T-helper 17 cell (primary cell): ENCODE measurements around the gene ELOVL1. TPM values are rescaled to one million over a fixed set of nuclear protein-coding genes. Genes with fewer than 3 reads are reported as not detected.
"Not testable (repeated sequence)": the region's sequence is repeated elsewhere in the genome, so short reads cannot be mapped to it uniquely, and the experiment has no call there.

Experiments
- ATAC-seq: fragments of 150-1000 bp; cut with Tn5 transposase; 2 replicates; pipeline ENCODE4 v1.10.0; 2021; ENCODE audit warnings: mild to moderate bottlenecking, moderate library complexity
- DNase-seq, 3 donors: peaks; one replicate each; pipeline versions ENCODE4 v3.0.0 to v3.0.0-alpha.2; 2020 to 2021
- H3K9me3 ChIP-seq: one replicate; pipeline ENCODE4 v1.7.0; 2013; ENCODE audit warnings: low read length, mild to moderate bottlenecking; ENCODE audit not compliant: control insufficient read depth, poor library complexity, severe bottlenecking
- H3K27ac Mint-ChIP-seq: one replicate; pipeline ENCODE4 v1.8.0; 2022; ENCODE audit warnings: mild to moderate bottlenecking, moderate library complexity, mixed read lengths
- H3K27me3 Mint-ChIP-seq: one replicate; pipeline ENCODE4 v1.8.0; 2022; ENCODE audit warnings: mixed read lengths
- H3K36me3 Mint-ChIP-seq: one replicate; pipeline ENCODE4 v1.8.0; 2022; ENCODE audit warnings: low read depth, mixed read lengths
- H3K4me1 Mint-ChIP-seq: one replicate; pipeline ENCODE4 v1.8.0; 2022; ENCODE audit warnings: mild to moderate bottlenecking, mixed read lengths
- H3K4me3 Mint-ChIP-seq: one replicate; pipeline ENCODE4 v1.8.0; 2022; ENCODE audit warnings: mild to moderate bottlenecking, moderate library complexity, mixed read lengths
- total RNA-seq, 4 donors: library from RNA in 2 of 4; stranded (reverse) in 2 of 4; gene quantifications; one replicate each; pipeline ENCODE4 v1.2.3 and lab custom pipeline; 2022 to 2026

The ELOVL1 gene
- total RNA-seq (10 to 100 TPM; 32.3 to 36.9 TPM), total RNA-seq (lab: John Stamatoyannopoulos, UW) (27.3 to 68.0 reads per million in 2 donors)

DNA sequence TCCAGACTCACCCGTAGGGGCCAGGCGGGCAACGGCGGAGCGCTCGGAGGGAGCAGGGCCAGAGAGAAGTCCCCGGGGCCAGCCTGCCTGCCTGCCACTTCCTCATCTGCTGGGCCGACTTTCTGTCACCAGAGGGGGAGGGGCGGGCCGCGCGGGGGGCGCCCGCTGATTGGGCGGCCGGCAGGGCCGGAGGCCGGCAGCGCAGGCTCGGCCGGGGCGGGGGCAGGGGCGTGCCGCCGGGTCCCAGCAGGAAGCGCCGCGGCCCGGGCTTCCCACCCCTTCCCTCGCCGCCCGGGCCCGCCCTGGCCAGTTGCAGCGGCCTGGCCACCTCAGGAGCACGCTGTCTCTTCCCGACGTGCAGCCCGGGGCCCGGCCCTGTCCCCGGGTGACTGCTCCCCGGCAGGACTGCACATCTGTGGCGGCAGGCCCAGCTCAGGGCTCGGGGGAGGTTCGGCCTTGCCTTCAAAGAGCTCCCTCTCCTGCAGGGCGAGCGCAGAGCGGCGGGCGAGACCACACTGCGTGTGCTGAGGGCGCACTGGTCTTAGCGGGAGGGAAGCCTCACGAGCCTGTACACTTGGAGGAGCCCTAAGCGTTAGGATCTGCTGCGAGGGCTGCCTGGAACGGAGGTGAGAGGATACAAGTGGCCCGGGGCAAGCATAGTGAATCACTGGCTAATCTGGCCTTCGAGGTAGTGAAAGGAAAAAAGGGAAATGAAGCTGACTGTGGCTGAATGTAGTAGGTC is at the start of gene ELOVL1:
ELOVL1 (minus strand) TSS at position 108 of the 742 bp plus-strand sequence. CDS start 2,402 bp downstream, outside the sequence.
- no peaks in the 10 kb centered on the region for H3K27me3 Mint-ChIP-seq
- H3K9me3 ChIP-seq: no peaks in the 10 kb centered on the region
- peak; percentile 81 for ATAC-seq
- peaks cover 9% of the 10 kb centered on the region for H3K36me3 Mint-ChIP-seq
- peak within 1 kb of the TSS; percentile 90 for H3K27ac Mint-ChIP-seq
- H3K4me1 Mint-ChIP-seq: peaks cover 35% of the 10 kb centered on the region
- peak within 1 kb of the TSS; percentile 98 for H3K4me3 Mint-ChIP-seq
- DNase-seq: peak; percentile 56 to 83 (median 76)

DNA sequence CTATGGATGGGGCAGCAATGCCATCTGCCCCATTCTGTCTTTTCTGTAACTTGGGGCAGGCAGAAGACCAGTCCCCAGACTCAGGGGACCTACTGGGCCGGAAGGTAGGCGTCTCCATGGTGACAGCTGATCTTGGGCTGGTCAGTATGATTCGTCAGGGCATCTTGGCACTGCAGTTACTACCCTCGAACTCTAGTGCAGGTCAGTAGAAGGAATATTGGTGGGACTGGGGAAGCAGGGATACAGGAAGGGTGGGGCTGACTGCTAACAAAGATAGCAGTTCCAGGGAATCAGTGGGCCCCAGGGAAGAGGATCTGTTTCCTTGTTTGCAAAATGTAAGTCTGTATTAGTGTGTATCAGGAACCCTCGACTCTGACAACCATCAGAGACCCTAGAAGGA is 48.1 kb upstream of the ELOVL1 start:
- H3K4me3 Mint-ChIP-seq: no peak overlapping the region
- H3K27ac Mint-ChIP-seq: no peak overlapping the region
- peaks cover 7% of the 10 kb centered on the region for H3K4me1 Mint-ChIP-seq
- no peak for ATAC-seq
- DNase-seq: no peak
- no peaks in the 10 kb centered on the region for H3K27me3 Mint-ChIP-seq
- no peaks in the 10 kb centered on the region for H3K9me3 ChIP-seq
- H3K36me3 Mint-ChIP-seq: peaks cover 6% of the 10 kb centered on the region

DNA sequence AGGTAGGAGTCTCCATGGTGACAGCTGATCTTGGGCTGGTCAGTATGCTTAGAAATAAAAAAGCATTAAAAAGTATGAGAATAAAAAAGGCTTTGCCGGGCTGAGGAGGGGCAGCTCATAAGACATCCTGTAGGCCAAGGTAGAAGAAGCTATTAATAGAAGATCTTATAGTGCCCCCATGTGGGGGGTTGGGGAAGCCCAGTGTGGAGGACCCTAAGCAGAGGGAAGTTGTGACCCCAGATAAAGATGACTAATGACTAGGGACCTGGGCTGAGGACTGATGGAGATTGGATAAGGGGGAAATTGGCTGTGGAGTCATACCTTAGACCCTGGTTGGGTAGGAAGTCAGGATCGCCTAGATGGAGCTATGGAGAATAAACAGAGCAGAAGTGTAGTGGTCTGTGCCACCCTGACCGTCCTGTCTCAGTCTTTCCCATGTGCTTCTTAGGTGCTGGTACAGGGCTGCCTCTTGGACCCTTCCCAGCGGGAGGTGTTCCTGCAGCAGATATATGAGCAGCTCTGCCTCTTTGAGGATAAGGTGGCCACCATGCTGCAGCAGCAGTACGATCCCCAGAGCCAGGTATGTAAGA is 46.9 kb upstream of the ELOVL1 start:
- peak overlapping the region; percentile 86 for H3K27ac Mint-ChIP-seq

DNA sequence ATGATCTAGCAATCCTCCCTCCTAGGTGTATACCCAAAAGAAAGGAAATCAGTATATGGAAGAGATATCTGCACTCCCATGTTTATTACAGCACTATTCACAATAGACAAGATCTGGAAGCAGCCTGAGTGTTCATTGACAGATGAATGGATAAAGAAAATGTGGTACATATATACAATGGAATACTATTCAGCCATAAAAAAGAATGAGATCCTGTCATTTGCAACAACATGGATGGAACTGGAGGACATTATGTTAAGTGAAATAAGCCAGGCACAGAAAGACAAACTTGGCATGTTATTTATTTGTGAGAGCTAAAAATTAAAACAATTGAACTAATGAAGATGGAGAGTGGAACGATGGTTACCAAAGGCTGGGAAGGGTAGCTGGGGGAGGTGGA is 45.6 kb upstream of the ELOVL1 start:
- H3K36me3 Mint-ChIP-seq, H3K27me3 Mint-ChIP-seq, DNase-seq, ATAC-seq, H3K4me3 Mint-ChIP-seq, H3K9me3 ChIP-seq: not testable (repeated sequence)
- Mint-ChIP-seq H3K27ac (peak overlapping the region; percentile 74), H3K4me1 (peaks cover 13% of the 10 kb centered on the region)

More for the DNA sequence above, 46.9 kb upstream of the ELOVL1 start:
- H3K9me3 ChIP-seq: no peaks in the 10 kb centered on the region
- peaks cover 5% of the 10 kb centered on the region for H3K36me3 Mint-ChIP-seq
- H3K27me3 Mint-ChIP-seq: no peaks in the 10 kb centered on the region
- H3K4me1 Mint-ChIP-seq: peaks cover 9% of the 10 kb centered on the region
- ATAC-seq (peak; percentile 89), DNase-seq (peak; percentile 34 to 54 (median 37))
- H3K4me3 Mint-ChIP-seq: no peak overlapping the region

DNA sequence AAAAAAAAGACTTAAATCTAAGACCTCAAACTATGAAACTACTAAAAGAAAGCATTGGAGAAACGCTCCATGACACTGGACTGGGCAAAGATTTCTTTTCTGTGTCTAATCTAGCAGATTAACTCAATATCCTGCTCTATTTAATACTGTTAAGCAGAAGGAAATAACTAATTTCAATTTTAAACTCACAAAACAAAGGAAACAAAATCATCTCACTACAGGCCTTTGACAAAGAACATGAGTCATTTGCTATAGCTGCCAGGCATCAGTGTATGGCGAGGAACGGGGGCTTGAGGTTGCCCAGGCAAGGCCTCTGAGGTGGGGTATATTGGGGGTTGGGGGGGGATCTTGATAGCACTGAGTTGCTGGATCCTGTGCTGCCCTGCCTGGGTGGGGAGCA is 42.8 kb upstream of the ELOVL1 start:
- no peaks in the 10 kb centered on the region for H3K9me3 ChIP-seq
- Mint-ChIP-seq H3K27ac (no peak overlapping the region), H3K36me3 (peaks cover 13% of the 10 kb centered on the region), H3K4me3 (no peak overlapping the region), H3K27me3 (no peaks in the 10 kb centered on the region), H3K4me1 (peaks cover 21% of the 10 kb centered on the region)
- ATAC-seq (no peak), DNase-seq (no peak)

DNA sequence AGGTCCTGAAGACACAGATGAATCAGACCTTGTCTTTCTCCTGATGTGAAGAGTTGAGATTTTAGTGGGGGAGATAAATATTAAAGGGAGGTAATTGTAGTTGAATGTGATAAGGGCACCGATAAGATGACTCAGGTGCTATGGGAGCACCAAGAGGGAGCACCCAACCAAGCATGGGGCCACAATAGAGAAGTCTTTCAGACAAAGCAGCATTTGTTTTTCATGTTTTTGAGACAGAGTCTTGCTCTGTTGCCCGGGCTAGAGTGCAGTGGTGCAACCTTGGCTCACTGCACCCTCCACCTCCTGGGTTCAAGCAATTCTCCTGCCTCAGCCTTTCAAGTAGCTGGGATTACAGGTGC is 38.0 kb upstream of the ELOVL1 start:
- H3K27me3 Mint-ChIP-seq: no peaks in the 10 kb centered on the region
- ATAC-seq (no peak), DNase-seq (no peak)
- peaks cover 26% of the 10 kb centered on the region for H3K4me1 Mint-ChIP-seq
- H3K36me3 Mint-ChIP-seq: peaks cover 25% of the 10 kb centered on the region
- no peak overlapping the region for H3K27ac Mint-ChIP-seq
- no peaks in the 10 kb centered on the region for H3K9me3 ChIP-seq
- no peak overlapping the region for H3K4me3 Mint-ChIP-seq

DNA sequence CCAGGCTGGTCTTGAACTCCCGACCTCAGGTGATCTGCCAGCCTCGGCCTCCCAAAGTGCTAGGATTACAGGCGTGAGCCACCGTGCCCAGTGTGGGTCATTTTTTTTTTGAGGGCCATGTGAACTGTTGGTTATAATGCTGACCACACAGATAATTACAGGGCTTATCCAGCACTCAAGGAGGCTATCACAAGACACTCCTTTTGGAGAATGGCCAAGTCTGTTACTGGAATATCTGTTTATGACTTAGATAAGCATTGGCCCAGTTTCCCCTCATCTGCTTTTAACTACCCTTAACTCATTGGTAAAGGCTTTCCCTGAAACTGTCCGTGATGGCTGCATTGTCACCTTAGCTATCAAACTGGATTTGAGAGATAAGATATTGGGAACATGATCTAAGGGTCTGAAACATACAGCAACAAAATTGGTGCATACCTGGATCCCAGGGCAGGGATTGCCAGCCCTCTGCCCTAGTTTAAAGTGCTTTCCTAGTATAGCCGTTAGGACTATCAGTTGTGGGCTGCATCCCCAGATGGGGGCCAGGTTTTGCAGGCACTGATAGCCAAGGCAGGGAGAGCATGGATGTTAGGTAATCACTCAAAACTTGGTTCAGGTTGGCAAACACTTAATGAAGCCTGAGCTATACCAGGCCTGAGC is 37.5 kb upstream of the ELOVL1 start:
- DNase-seq (no peak), ATAC-seq (no peak)
- H3K9me3 ChIP-seq: no peaks in the 10 kb centered on the region
- H3K36me3 Mint-ChIP-seq: peaks cover 25% of the 10 kb centered on the region
- peaks cover 26% of the 10 kb centered on the region for H3K4me1 Mint-ChIP-seq
- H3K4me3 Mint-ChIP-seq: no peak overlapping the region
- no peaks in the 10 kb centered on the region for H3K27me3 Mint-ChIP-seq
- no peak overlapping the region for H3K27ac Mint-ChIP-seq

DNA sequence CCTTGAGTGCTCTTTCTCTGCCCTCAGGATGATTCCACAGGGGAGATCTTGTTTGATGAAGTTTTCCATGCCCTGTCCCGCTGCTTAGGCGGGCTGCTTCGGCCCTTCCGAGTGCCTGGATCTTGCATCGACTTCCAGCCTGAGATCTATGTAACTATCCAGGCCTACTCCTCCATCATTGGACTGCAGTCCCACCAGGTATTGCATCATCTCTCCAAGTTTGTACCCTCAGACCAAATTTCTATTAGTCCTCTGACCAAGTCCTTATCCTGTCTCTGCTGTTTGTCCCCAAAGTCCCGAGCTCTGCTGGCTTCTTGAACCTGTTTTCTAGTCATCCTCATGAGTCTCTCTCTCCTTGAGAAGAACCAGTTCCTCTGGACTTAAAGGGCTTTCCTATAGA is 36.5 kb upstream of the ELOVL1 start:
- DNase-seq (no peak), ATAC-seq (no peak)
- H3K4me1 Mint-ChIP-seq: peaks cover 26% of the 10 kb centered on the region
- no peak overlapping the region for H3K4me3 Mint-ChIP-seq
- H3K27me3 Mint-ChIP-seq: no peaks in the 10 kb centered on the region
- no peaks in the 10 kb centered on the region for H3K9me3 ChIP-seq
- peaks cover 25% of the 10 kb centered on the region for H3K36me3 Mint-ChIP-seq
- no peak overlapping the region for H3K27ac Mint-ChIP-seq

DNA sequence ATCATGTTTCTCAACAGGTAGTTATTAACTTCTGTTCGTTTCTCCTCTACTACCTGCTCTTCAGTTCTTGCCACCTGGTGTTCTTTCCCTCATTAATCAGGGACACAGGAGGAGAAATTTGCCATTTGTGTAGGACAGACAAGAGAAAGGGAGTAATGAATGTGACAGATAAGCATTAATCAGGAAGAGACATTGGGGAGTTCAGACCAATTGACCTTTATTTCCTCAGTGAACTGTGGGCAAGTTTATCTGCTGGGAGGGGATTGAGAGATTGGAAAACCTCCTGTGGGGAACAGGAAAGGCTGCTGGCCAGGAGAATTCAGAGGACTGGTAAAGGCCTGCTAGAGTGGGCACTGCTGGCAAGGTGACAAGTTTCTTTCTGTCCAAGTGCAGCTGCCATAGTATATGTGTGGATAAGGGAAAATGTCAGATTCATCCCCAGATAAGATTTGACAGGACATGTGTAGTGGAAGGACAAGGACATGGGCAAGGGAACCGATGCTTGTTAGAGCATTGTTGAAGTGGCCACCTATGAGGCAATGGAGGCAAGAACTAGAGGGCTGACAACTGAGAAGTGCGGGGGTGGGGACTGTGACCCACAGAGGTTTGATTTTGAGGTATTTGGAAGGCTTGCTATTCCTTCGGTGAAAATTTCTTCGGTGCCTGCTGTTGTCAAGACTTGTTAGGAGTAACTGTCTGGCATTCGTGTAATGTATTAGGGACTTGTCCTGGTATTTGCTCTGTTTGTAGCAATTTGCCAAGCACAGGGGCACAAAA is 34.5 kb upstream of the ELOVL1 start:
- DNase-seq (no peak), ATAC-seq (no peak)
- Mint-ChIP-seq H3K36me3 (peaks cover 19% of the 10 kb centered on the region), H3K27ac (peak overlapping the region; percentile 75), H3K27me3 (no peaks in the 10 kb centered on the region), H3K4me3 (no peak overlapping the region), H3K4me1 (peaks cover 27% of the 10 kb centered on the region)
- H3K9me3 ChIP-seq: no peaks in the 10 kb centered on the region

DNA sequence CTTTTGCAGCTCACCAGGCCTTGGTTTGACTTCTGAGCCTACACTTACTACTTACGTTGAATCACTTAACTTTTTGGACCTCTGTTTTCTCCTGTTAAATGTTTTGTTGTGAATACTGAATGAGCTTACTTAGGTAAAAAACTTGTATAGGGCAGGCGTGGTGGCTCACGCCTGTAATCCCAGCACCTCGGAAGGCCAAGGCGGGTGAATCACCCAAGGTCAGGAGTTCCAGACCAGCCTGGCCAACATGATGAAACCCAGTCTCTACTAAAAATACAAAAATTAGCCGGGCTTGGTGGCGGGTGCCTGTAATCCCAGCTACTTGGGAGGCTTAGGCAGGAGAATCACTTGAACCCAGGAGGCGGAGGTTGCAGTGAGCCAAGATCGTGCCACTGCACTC is 32.6 kb upstream of the ELOVL1 start:
- Mint-ChIP-seq H3K4me1 (peaks cover 19% of the 10 kb centered on the region), H3K36me3 (peaks cover 14% of the 10 kb centered on the region)
- not testable (repeated sequence) for H3K27ac Mint-ChIP-seq, ATAC-seq, DNase-seq, H3K9me3 ChIP-seq, H3K27me3 Mint-ChIP-seq, H3K4me3 Mint-ChIP-seq

DNA sequence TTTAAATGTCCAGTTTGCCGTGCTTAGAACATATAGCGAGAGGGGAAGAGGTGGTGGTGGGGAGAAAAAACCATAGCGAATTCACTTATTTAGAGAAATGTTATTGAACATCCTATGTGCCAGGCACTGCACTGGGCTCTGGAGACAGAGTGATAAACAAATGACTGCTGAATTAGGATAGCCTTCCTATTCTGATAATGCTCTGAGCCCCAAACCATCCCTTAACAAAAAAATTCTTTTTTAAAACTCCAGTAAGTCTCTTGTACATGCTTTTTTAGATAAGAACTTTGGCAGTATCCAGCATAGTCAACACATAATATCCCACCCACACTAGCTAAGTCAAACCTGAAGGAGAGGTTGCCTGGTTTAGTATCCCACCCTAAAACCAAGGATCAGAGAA is 30.4 kb upstream of the ELOVL1 start:
- no peaks in the 10 kb centered on the region for H3K9me3 ChIP-seq
- H3K27me3 Mint-ChIP-seq: no peaks in the 10 kb centered on the region
- peaks cover 8% of the 10 kb centered on the region for H3K36me3 Mint-ChIP-seq
- DNase-seq: no peak
- peaks cover 25% of the 10 kb centered on the region for H3K4me1 Mint-ChIP-seq
- no peak for ATAC-seq
- no peak overlapping the region for H3K4me3 Mint-ChIP-seq
- no peak overlapping the region for H3K27ac Mint-ChIP-seq

DNA sequence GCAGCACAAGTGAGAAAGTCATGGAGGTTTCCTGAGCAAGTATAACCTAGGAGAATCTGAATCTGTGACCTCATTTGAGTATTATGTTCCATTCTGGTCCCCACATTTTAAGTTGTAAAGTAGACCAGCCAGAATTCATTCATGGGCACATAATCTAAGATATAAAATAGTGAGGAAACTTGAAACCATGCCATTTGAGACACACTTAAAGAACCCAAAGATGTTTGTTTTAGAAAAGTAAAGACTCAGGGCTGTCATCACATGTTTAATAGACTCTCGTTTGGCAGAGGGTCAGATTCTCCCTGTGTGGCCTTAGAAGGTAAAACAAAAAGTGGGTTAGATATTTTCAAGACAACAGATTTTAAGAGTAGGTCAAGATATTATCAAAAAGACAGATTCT is 28.2 kb upstream of the ELOVL1 start:
- ATAC-seq (no peak), DNase-seq (no peak)
- Mint-ChIP-seq H3K4me3 (no peak overlapping the region), H3K27ac (no peak overlapping the region), H3K36me3 (no peaks in the 10 kb centered on the region), H3K4me1 (peaks cover 26% of the 10 kb centered on the region), H3K27me3 (no peaks in the 10 kb centered on the region)
- no peaks in the 10 kb centered on the region for H3K9me3 ChIP-seq

DNA sequence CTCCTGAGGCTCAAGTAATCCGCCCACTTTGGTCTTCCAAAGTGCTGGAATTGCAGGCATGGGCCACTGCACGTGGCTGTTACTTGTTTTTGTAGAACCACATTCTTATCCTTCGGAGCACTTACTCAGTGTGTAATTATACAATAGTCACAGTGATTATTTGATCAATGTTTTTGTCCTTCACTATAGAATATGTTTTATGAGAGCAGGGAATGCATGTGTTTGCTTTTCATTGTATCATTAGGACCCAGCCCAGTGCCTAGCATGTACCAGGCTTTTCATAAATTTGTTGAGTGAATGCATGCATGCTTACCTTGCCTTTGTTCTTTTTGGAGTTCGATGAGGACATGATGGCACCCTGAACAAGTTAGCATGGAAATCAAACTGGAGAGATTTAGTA is 27.7 kb upstream of the ELOVL1 start:
- no peak overlapping the region for H3K27ac Mint-ChIP-seq
- no peak for ATAC-seq
- H3K27me3 Mint-ChIP-seq: no peaks in the 10 kb centered on the region
- no peak overlapping the region for H3K4me3 Mint-ChIP-seq
- no peak for DNase-seq
- peaks cover 28% of the 10 kb centered on the region for H3K4me1 Mint-ChIP-seq
- H3K9me3 ChIP-seq: no peaks in the 10 kb centered on the region
- no peaks in the 10 kb centered on the region for H3K36me3 Mint-ChIP-seq
